Stimulated activated CD8-positive, alpha-beta memory T cell treated with anti-CD3 and anti-CD28 coated beads, Interleukin-4, amount 100 ng/mL, for 48 hours (primary cell): Measurements from ENCODE around the gene BABAM2.

ENCODE experiments used
- DNase-seq: peaks from one replicate; pipeline ENCODE4 v3.0.0-alpha.2; 2020

Gene BABAM2

DNA sequence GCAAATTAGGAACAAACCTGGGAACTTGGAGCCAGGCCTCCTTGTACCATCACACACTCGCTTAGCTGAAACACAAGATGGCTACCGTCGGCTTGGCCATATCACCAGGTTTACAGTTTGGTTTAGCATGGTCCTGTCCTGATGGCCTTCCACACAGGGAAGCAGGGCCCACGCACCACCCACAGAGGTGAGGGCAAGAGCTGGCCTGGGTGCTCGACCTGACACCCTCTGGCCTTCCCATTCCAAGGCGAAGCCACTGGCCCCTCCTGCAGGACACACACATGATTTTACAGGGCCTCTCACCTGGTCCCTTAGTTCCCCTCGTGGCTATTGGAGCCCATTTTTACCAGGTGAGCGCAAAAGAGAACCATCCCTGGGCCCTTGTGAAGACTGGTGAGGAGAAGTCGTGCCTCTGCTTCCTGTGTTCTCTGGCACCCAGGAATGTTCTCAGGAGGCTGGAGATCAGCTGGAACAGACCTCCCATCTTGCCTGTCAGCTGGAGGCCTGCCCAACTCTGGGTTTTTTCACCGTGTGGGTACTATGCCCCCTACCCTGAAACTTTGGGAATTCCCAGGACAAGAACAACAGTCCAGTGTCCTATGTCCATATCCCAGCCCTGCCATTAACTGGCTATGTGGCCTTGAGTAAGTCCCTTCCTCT lies 449.1 kb downstream of the BABAM2 start:
- DNase-seq, result no peak

DNA sequence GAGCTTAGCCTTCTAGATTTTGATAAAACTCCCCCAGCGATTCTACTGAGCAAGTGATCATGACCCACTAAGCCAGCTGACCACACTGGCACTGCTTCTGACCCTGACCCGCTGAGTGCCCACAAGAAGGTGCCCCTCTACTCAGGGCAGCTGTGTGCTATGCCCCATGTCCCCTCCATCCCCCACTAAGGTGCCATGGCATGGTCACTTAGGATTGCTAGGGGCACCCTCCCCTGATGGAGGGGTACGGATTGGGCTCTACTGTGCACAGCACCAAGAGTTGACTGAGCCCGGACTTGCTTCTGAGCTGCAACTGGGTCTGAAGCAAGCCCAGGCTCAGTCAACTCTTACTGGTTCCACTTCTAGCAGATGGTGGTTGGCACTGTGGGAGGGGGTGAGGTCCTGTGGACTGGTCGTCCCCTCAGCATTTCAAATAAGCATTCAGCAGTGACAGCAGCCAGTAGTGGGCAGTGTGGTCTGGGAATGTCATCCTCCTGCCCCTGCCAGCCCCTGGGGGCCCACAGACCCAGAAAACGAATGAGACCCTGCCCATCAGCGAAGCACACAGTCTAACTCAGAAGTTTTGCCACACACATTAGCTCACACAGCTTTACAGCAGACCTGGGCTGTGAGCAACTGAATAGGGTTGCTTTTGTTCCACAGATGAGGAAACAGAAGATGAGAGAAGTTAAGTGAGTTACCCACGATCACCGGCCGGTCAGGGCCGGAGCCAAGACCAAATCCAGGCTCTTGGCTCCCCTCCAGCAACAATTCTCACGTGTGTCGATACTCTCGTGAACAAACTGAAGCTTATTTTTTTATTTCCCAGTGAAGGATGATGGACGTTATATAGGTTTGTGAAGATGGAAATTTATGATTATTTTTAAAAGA lies 450.0 kb downstream of the BABAM2 start:
- no peak for DNase-seq

GRCh38 chr2:28341208-28341891 lies 450.8 kb downstream of the BABAM2 start:
- DNase-seq, result no peak

DNA sequence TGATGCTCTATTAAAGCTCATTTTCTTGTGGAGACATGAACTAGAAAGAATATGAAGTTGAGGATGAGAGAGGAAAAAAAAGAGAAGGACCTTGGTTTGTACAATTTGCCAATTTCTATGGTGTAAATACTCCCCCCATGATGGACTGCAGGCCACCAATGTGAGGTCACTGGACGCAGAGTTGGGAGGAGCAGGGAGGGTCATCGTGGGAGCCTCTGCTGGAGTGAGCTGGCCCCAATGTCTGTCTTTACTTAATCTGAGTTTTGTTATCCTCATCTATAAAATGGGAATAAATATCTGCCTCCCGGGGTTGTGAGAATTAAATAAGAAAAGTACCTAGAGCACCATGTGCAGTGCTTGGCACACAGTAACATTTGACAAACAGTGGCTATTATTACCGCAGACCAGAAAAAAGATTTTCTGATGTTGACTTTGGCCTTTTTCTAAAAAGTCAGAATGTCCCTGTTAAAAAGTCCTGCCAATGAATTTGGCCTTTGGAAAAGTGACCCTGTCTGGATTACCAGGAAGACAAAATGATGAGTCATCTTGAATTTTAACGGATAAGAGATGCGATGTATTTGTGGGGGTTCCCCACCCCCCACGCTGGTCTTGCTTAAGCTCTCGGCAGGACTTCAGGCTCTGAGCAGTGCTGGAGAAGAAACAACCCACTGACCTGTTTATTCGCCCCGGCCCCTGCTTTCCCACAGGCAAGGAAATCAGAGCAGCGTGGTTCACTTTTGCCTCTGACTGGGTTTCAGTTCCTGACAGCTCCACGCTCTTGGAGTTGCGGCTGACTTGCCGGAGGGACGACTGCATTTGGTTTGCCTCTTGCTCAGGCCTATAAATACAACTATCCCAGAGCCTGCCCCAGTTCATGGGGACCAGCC lies 451.8 kb downstream of the BABAM2 start:
- DNase-seq, result no peak

DNA sequence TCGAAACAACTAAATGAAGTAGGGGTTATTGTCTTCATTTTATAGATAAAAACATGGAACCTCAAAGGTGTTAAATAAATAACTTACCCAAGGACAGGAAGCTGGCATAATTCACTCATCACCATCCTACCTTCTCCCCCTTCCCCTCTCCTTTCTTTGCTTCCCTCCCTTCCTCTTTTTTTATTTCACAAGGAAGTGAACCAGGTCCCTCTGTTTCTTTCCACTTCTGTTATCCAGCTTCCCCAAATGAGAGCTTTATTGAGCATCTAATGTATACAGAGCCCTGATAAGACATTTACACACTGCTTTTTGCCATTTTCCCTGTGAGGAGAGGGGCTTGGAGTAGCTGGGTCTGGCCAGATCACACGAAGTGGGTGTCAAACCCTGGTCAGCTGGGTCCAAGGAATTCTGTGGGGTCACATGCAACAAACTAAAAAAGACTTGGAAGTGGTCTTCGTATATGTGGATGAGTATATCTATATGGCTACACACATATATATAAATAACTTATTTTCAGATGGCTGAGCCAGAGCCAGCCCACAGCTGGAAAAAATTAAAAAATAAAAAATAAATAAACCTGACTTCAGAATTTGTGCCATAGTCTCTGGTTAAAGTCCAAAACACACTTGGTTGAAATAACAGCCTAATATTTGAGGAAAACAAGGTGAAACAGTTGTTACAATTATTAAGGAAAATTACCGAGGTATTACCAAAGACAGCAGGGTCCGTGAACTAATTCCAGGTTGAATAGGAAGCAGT lies 452.8 kb downstream of the BABAM2 start:
- DNase-seq, result no peak

GRCh38 chr2:28343971-28344715 lies 453.6 kb downstream of the BABAM2 start:
- DNase-seq, result no peak

- no peak for DNase-seq
Measured at GRCh38 chr2:28344756-28345373, 454.3 kb downstream of the BABAM2 start.

DNA sequence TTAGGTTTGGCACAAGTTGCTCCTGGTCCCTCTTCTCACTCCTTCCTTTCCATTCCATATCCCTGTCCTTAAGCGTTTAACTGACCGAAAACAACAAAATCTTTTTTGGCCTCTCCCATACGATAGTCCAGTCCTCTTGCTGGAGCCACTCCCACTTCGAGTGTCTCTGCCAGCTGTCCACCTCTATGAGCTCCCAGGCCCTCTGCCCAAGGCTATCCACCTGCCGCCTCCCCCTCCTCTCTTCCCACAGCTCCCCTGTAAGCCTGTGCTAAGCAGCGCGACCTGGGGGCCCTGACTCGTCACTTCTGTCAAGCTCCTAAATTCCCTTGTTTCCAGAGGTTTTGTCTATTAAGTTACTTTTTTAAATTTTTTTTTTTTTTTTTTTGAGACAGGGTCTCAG lies 455.1 kb downstream of the BABAM2 start:
- no peak for DNase-seq

DNA sequence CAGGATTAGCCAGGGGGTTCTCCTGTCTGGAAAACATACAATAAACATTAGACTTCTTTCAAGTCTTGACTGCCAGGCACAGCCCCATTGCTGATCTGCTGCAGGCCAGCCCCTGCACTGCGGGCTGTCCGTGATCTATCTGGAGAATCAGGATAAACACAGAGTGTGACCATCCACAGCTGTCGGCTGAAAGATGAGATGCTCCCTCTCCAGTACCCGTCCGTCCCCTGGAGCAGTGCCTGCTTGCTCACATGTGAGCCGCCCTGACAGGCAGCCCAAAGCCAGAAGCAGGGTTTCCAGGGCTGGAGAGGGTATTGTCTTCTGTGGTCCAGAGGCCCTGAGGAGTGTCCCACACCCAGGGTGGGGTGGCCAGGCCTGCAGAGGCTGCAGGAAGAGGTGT lies 456.1 kb downstream of the BABAM2 start:
- DNase-seq, result no peak

- DNase-seq, result no peak
Measured at GRCh38 chr2:28347193-28347592, 456.7 kb downstream of the BABAM2 start.

DNA sequence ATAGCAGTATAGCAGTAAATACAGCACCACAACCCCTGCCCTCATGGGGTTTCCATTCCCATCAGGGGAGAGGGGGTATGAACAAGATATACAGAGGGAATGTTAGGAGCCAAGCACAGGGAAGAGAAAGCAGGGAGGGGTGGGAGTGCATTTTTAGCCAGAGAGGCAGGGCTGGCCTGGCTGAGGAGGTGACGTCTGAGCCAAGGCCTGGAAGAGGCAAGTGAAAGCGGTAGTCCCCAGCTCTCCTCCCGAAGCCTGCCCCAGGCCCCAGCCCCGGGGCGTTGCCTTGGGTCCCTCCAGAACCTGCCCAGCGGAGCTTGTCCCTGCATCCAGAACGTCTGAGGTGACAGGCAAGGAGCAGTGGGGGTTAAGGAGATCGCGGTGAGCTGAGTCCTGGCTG lies 457.1 kb downstream of the BABAM2 start:
- DNase-seq, result no peak

DNA sequence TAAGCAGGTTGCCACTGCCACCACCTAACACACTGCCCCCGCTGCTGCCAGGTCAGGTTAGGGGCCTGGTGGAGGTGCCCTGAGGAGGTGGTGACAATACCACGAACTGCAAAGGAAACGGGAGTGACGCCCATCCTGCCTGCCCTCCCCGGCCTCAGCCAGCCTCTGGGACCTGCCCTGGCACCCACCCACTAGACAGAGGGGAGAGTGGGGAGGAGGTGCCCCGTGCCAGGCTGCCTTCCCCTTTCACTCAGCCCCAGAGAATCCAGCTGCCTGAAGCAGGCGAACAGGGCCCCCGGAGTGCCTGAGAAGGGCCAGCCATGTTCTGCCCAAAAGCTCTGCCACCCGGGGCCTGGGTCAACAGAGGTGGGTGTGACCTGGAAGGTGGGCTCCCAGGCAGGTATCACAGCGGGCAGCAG lies 457.6 kb downstream of the BABAM2 start:
- peak; percentile 76 for DNase-seq

GRCh38 chr2:28348921-28349320 lies 458.4 kb downstream of the BABAM2 start:
- no peak for DNase-seq

DNA sequence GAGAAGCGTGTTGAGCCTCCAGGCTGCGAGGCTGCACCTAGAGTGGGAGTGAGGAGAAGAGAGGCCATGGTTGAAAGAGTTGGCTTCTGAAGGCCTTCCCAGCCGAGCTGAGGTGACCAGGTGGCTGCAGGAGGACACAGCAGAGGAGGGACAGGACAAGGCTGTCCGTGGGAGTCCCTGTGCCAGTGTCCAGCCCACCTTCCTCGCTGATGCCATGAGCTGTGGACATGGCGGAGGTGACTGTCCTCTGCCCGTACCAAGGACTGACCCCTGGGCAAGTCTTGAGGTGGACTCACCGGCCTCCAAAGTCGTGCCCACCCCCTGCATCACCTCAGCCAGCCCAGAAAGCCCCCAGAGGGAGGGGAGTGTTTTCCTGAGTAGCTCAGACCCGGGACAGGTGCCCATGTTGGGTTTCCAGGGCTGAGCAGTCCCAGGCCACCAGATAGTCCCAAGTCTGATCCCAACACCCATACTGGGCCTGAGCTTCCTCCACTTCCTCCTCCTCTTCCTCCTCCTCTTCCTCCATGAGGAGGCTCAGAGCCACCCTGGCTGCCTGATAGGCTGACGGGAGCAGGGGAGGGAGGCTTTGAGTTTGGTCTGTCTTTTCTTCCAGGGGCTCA lies 459.1 kb downstream of the BABAM2 start:
- DNase-seq, result no peak

- no peak for DNase-seq
Measured at GRCh38 chr2:28350196-28350595, 459.7 kb downstream of the BABAM2 start.

- no peak for DNase-seq
Measured at GRCh38 chr2:28350791-28351285, 460.3 kb downstream of the BABAM2 start.

GRCh38 chr2:28351621-28352020 lies 461.1 kb downstream of the BABAM2 start:
- DNase-seq, result no peak

- DNase-seq, result no peak
Measured at GRCh38 chr2:28352104-28352503, 461.6 kb downstream of the BABAM2 start.

GRCh38 chr2:28352610-28353195 lies 462.2 kb downstream of the BABAM2 start:
- no peak for DNase-seq
